Sigmoid colon (tissue), 4 donors: ENCODE results near the gene PLXNA1.

Experiments
- CTCF ChIP-seq, 4 experiments: fragments of 450-650 bp in 3 of 4; fragments of 200-600 bp in 1 of 4; IDR thresholded peaks; one replicate each; pipeline ENCODE4 v1.5.1; 2016 to 2019; ENCODE audit warnings: antibody characterized with exemption in 4 of 4, mild to moderate bottlenecking in 3 of 4, moderate library complexity in 2 of 4
- EP300 ChIP-seq, 4 donors: sonication (generic); formaldehyde crosslinking; IDR thresholded peaks; one replicate each; pipeline ENCODE4 v1.6.1; 2017; ENCODE audit warnings: antibody characterized with exemption in 4 of 4

GRCh38 chr3:127018306-127018828, 35.5 kb downstream of the PLXNA1 start:
- TF ChIP-seq EP300 (IDR thresholded peaks at IDR 0.05) (no peak), CTCF (IDR thresholded peaks at IDR 0.05) (no peak)
